A673 (cell line): ENCODE results near the gene SLC7A9. TPM values are rescaled to one million over a fixed set of nuclear protein-coding genes. Genes with fewer than 3 reads are reported as not detected.

Experiments used
- BruUV-seq: library from RNA; stranded (reverse); fragments of 400-500 nt; replicated peaks from 2 replicates; lab custom pipeline; 2021; lab: Mats Ljungman, UMichigan
- CTCF ChIA-PET: fragments of 300-600 bp; sonication (Branson Sonifier 250); formaldehyde crosslinking; loops from one replicate; lab custom pipeline; 2022; ENCODE audit warnings: antibody characterized with exemption; lab: Charles Lee
- POLR2A ChIA-PET: fragments of 300-600 bp; sonication (Branson Sonifier 250); formaldehyde crosslinking; loops from one replicate; lab custom pipeline; 2022; ENCODE audit warnings: antibody characterized with exemption; ENCODE audit not compliant: low non-redundant PET; lab: Charles Lee
- DNase-seq: peaks from one replicate; pipeline ENCODE4 v3.0.0-alpha.2; 2015; ENCODE audit warnings: low spot score
- H3K27ac ChIP-seq: fragments of 200-600 bp; sonication (generic); 2 replicates; pipeline ENCODE4 v1.5.1; 2016; ENCODE audit warnings: mixed run types, low read depth, mild to moderate bottlenecking, mixed read lengths, antibody characterized with exemption, low read length; ENCODE audit not compliant: poor library complexity, severe bottlenecking
- H3K27me3 ChIP-seq: fragments of 200-600 bp; sonication (generic); replicated peaks from 2 replicates; pipeline ENCODE4 v1.6.1; 2017; ENCODE audit warnings: mixed run types, low read depth, mild to moderate bottlenecking, mixed read lengths, antibody characterized with exemption, low read length; ENCODE audit not compliant: insufficient read depth, poor library complexity
- H3K36me3 ChIP-seq: fragments of 200-600 bp; sonication (generic); 2 replicates; pipeline ENCODE4 v1.6.1; 2016; ENCODE audit warnings: mixed run types, mild to moderate bottlenecking, mixed read lengths, antibody characterized with exemption, low read length; ENCODE audit not compliant: insufficient read depth, poor library complexity, severe bottlenecking
- H3K4me1 ChIP-seq: fragments of 200-600 bp; sonication (generic); 2 replicates; pipeline ENCODE4 v1.6.1; 2017; ENCODE audit warnings: mixed run types, mild to moderate bottlenecking, mixed read lengths, antibody characterized with exemption, low read length; ENCODE audit not compliant: insufficient read depth, poor library complexity, severe bottlenecking
- H3K4me3 ChIP-seq: fragments of 200-600 bp; sonication (generic); 2 replicates; pipeline ENCODE4 v1.5.1; 2016; ENCODE audit warnings: low read depth, mixed run types, mild to moderate bottlenecking, mixed read lengths, low read length; ENCODE audit not compliant: poor library complexity, severe bottlenecking
- H3K9me3 ChIP-seq: fragments of 200-600 bp; sonication (generic); 2 replicates; pipeline ENCODE4 v1.6.1; 2016; ENCODE audit warnings: mixed run types, low read depth, mild to moderate bottlenecking, mixed read lengths, antibody characterized with exemption, low read length; ENCODE audit not compliant: poor library complexity, severe bottlenecking
- CTCF ChIP-seq: fragments of 300-800, 200-600 bp; sonication (generic); conservative IDR thresholded peaks from 2 replicates; pipeline ENCODE4 v1.5.1; 2017; ENCODE audit warnings: low read depth, mild to moderate bottlenecking, antibody characterized with exemption, low read length, moderate library complexity, mixed read lengths
- EZH2 ChIP-seq: fragments of 200-600 bp; sonication (generic); IDR thresholded peaks from 2 replicates; pipeline ENCODE4 v1.6.1; 2017; ENCODE audit warnings: borderline replicate concordance, low read depth, mild to moderate bottlenecking, mixed read lengths, antibody characterized with exemption, low read length; ENCODE audit not compliant: poor library complexity, severe bottlenecking
- intact Hi-C: fragments of 100-400 bp; cut with micrococcal nuclease; formaldehyde crosslinking; loops from one replicate; pipeline ENCODE4 v1.10.0; 2022; ENCODE audit not compliant: unreplicated experiment
- total RNA-seq: library from RNA; stranded (reverse); gene quantifications from 2 replicates; pipeline ENCODE4 v1.2.3, GENCODE V29; 2021

Gene SLC7A9
- total RNA-seq, 1 experiment from 2014 or later, result 0.34 TPM

GRCh38 chr19:32896516-32897214 lies 27.1 kb upstream of the SLC7A9 start:
- Histone ChIP-seq H3K27me3 (no peaks in the 10 kb centered on the region), H3K4me3 (no peak overlapping the region), H3K27ac (no peak overlapping the region), H3K36me3 (no peaks in the 10 kb centered on the region), H3K4me1 (no peaks in the 10 kb centered on the region), H3K9me3 (peaks cover 8% of the 10 kb centered on the region)
- TF ChIP-seq EZH2, result no peak
- no peak for TF ChIP-seq CTCF
- intact Hi-C loops, result no loop called here
- ChIA-PET CTCF (interaction anchor here (0.6 kb wide), 1 partner anchor 222 kb away, joined by 3 read pairs; no protein-coding TSS in a partner anchor), POLR2A (no interaction called here)
- BruUV-seq, result no TSS peak
- DNase-seq, result no peak

- Histone ChIP-seq H3K4me3 (no peak overlapping the region), H3K36me3 (peaks cover 4% of the 10 kb centered on the region), H3K27ac (no peak overlapping the region), H3K27me3 (no peaks in the 10 kb centered on the region), H3K4me1 (no peaks in the 10 kb centered on the region), H3K9me3 (peaks cover 12% of the 10 kb centered on the region)
- no peak for DNase-seq
- intact Hi-C loops, result no loop called here
- no TSS peak for BruUV-seq
- CTCF ChIA-PET, result no interaction called here
- no peak for TF ChIP-seq EZH2
- TF ChIP-seq CTCF, result no peak
- POLR2A ChIA-PET, result no interaction called here
Observed at GRCh38 chr19:32895384-32895783, 25.8 kb upstream of the SLC7A9 start.

GRCh38 chr19:32891609-32892008 lies 22.0 kb upstream of the SLC7A9 start:
- no peak overlapping the region for H3K4me3 ChIP-seq
- no peak for DNase-seq
- no peaks in the 10 kb centered on the region for H3K4me1 ChIP-seq
- peaks cover 4% of the 10 kb centered on the region for H3K36me3 ChIP-seq
- ChIA-PET POLR2A (no interaction called here), CTCF (no interaction called here)
- intact Hi-C loops, result no loop called here
- no peak overlapping the region for H3K27ac ChIP-seq
- no TSS peak for BruUV-seq
- no peak for TF ChIP-seq EZH2
- TF ChIP-seq CTCF, result no peak
- H3K9me3 ChIP-seq, result peaks cover 12% of the 10 kb centered on the region
- no peaks in the 10 kb centered on the region for H3K27me3 ChIP-seq
